Tibial nerve (tissue), 4 donors: Measurements from ENCODE around the gene TH. TPM values are rescaled to one million over a fixed set of nuclear protein-coding genes. Genes with fewer than 3 reads are reported as not detected.

ENCODE experiments used
- DNase-seq, 2 donors: peaks; one replicate each; pipeline ENCODE4 v3.0.0-alpha.2; 2019; ENCODE audit warnings: low spot score in 2 of 2
- H3K27ac ChIP-seq, 4 donors: fragments of 200-600 bp; sonication (generic) in 3 of 4; one replicate each; pipeline ENCODE4 v1.5.1; 2017 to 2019; ENCODE audit warnings: mild to moderate bottlenecking in 1 of 4
- H3K27me3 ChIP-seq, 2 donors: fragments of 200-600 bp; sonication (generic) in 1 of 2; one replicate each; pipeline versions ENCODE4 v1.5.1 to v1.6.0; 2017 to 2019
- H3K36me3 ChIP-seq, 3 donors: fragments of 200-600 bp; sonication (generic); one replicate each; pipeline ENCODE4 v1.5.1; 2018 to 2019
- H3K4me1 ChIP-seq, 4 donors: fragments of 200-600 bp; sonication (generic) in 3 of 4; one replicate each; pipeline ENCODE4 v1.5.1; 2017 to 2019
- H3K4me3 ChIP-seq, 4 donors: fragments of 200-600 bp; sonication (generic) in 3 of 4; one replicate each; pipeline ENCODE4 v1.5.1; 2017 to 2019; ENCODE audit warnings: mild to moderate bottlenecking in 1 of 4, moderate library complexity in 1 of 4
- H3K9me3 ChIP-seq, 4 donors: fragments of 200-600 bp; sonication (generic) in 3 of 4; one replicate each; pipeline ENCODE4 v1.5.1; 2017 to 2019
- EP300 ChIP-seq, 2 donors: sonication (generic); formaldehyde crosslinking; IDR thresholded peaks; one replicate each; pipeline ENCODE4 v1.6.1; 2017; ENCODE audit warnings: antibody characterized with exemption in 2 of 2, mild to moderate bottlenecking in 1 of 2
- POLR2A ChIP-seq, 2 donors: fragments of 450-650 bp; IDR thresholded peaks; one replicate each; pipeline ENCODE4 v1.6.1; 2017; ENCODE audit warnings: antibody characterized with exemption in 2 of 2, mild to moderate bottlenecking in 2 of 2, moderate library complexity in 2 of 2
- WGBS, 2 donors: methylation state at CpG; one replicate each; pipeline ENCODE4 v1.1.5; 2018; 5-methylcytosine and 5-hydroxymethylcytosine counted together
- total RNA-seq, 4 donors: library from RNA; depleted of rRNA; stranded (reverse); fragments of >200 nt; gene quantifications; one replicate each; pipeline ENCODE4 v1.1.0, GENCODE V29; 2016
- TF ChIP-seq, protein P1 (sequence below), 5 experiments: fragments of 200-600 bp in 3 of 5; fragments of 450-650 bp in 2 of 5; sonication (generic) in 3 of 5; IDR thresholded peaks; one replicate each; pipeline ENCODE4 v1.5.1; 2016 to 2019; ENCODE audit warnings: antibody characterized with exemption in 5 of 5, mild to moderate bottlenecking in 3 of 5, moderate library complexity in 2 of 5

The TH gene
- total RNA-seq, 4 donors from 2014 or later, result 1.3 TPM; not detected in 3

- no peak for TF ChIP-seq POLR2A (IDR thresholded peaks at IDR 0.05)
- TF ChIP-seq EP300 (IDR thresholded peaks at IDR 0.05), result no peak
- TF ChIP-seq, protein P1, sequence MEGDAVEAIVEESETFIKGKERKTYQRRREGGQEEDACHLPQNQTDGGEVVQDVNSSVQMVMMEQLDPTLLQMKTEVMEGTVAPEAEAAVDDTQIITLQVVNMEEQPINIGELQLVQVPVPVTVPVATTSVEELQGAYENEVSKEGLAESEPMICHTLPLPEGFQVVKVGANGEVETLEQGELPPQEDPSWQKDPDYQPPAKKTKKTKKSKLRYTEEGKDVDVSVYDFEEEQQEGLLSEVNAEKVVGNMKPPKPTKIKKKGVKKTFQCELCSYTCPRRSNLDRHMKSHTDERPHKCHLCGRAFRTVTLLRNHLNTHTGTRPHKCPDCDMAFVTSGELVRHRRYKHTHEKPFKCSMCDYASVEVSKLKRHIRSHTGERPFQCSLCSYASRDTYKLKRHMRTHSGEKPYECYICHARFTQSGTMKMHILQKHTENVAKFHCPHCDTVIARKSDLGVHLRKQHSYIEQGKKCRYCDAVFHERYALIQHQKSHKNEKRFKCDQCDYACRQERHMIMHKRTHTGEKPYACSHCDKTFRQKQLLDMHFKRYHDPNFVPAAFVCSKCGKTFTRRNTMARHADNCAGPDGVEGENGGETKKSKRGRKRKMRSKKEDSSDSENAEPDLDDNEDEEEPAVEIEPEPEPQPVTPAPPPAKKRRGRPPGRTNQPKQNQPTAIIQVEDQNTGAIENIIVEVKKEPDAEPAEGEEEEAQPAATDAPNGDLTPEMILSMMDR (IDR thresholded peaks at IDR 0.05), result peak; percentile 33 to 86 (median 55)
- WGBS, 2 donors, result 36 to 55% methylated on average over 12 to 18 of the region's 19 CpGs
- H3K36me3 ChIP-seq, result no peaks in the 10 kb centered on the region
- H3K4me3 ChIP-seq, result no peak overlapping the region
- H3K4me1 ChIP-seq, result peaks cover 0 to 6% (median 4%) of the 10 kb centered on the region in 4 donors
- no peaks in the 10 kb centered on the region for H3K9me3 ChIP-seq
- H3K27me3 ChIP-seq, result peaks cover 0 to 10% of the 10 kb centered on the region in 2 donors
- DNase-seq, result peak; percentile 42 to 70
- H3K27ac ChIP-seq, result no peak overlapping the region
These were observed 15.0 kb downstream of the TH start for GRCh38 chr11:2156416-2157182.

DNA sequence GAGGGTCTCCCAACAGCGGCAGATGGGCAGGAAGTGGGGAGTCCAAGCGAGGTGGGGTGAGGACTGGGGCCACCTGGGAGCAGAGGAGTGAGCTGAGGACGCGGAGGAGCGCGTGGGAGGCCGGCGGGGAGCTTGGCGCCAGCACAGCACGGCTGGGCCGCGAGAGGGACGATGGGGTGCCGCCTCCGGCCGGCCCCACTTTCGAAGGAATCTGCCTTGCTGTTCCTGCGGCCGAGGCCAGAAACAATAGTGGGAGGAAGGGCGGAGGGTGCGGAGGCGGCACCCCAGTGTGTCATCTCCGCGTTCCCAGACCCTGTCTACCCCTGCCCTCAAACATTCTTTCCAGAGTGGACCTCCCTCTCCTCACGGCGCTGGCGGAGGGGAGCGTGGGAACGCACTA is 16.1 kb downstream of the TH start:
- no peaks in the 10 kb centered on the region for H3K36me3 ChIP-seq
- 63 to 70% methylated on average over 26 to 29 of the region's 29 CpGs for WGBS, 2 donors
- peaks cover 0 to 10% (median 5%) of the 10 kb centered on the region in 4 donors for H3K4me1 ChIP-seq
- DNase-seq, result no peak
- peaks cover 0 to 18% of the 10 kb centered on the region in 2 donors for H3K27me3 ChIP-seq
- H3K9me3 ChIP-seq, result no peaks in the 10 kb centered on the region
- TF ChIP-seq POLR2A (IDR thresholded peaks at IDR 0.05) (no peak), EP300 (IDR thresholded peaks at IDR 0.05) (no peak)
- TF ChIP-seq, protein P1 (IDR thresholded peaks at IDR 0.05), result no peak
- no peak overlapping the region for H3K4me3 ChIP-seq
- no peak overlapping the region for H3K27ac ChIP-seq

DNA sequence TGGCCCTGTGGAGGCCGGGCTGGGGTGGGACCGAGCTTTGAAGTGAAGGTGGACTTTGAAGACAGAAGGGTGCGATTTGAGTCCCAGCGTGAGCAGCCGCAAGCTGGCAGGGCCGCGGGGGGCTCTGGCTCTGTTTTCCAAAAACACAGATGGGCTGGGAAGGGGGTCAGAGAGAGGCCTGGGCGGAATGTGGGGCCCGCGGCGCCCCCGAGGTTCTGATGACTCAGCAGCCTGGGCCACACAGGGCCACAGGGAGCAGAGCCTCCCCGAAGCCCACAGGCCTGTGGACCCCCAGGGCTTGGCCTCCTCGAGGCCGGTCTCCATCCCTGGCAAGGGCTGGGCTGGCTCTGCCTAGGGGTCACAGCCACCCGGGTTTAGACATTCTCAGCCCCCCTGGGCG is 16.7 kb downstream of the TH start:
- TF ChIP-seq POLR2A (IDR thresholded peaks at IDR 0.05) (no peak), EP300 (IDR thresholded peaks at IDR 0.05) (no peak)
- TF ChIP-seq, protein P1 (IDR thresholded peaks at IDR 0.05), result no peak
- Histone ChIP-seq H3K4me1 (peaks cover 0 to 10% (median 5%) of the 10 kb centered on the region in 4 donors), H3K27me3 (peaks cover 0 to 22% of the 10 kb centered on the region in 2 donors), H3K9me3 (no peaks in the 10 kb centered on the region), H3K27ac (no peak overlapping the region), H3K36me3 (no peaks in the 10 kb centered on the region), H3K4me3 (no peak overlapping the region)
- DNase-seq, result no peak
- WGBS, 2 donors, result 84 to 85% methylated on average over 6 to 16 of the region's 17 CpGs

GRCh38 chr11:2154195-2154585 is 17.4 kb downstream of the TH start:
- 81 to 88% methylated on average over 4 to 7 of the region's 7 CpGs for WGBS, 2 donors
- H3K9me3 ChIP-seq, result no peaks in the 10 kb centered on the region
- H3K36me3 ChIP-seq, result no peaks in the 10 kb centered on the region
- H3K4me3 ChIP-seq, result no peak overlapping the region
- peaks cover 0 to 10% (median 5%) of the 10 kb centered on the region in 4 donors for H3K4me1 ChIP-seq
- no peak for DNase-seq
- TF ChIP-seq EP300 (IDR thresholded peaks at IDR 0.05) (no peak), POLR2A (IDR thresholded peaks at IDR 0.05) (no peak)
- TF ChIP-seq, protein P1 (IDR thresholded peaks at IDR 0.05), result no peak
- H3K27me3 ChIP-seq, result peaks cover 0 to 29% of the 10 kb centered on the region in 2 donors
- H3K27ac ChIP-seq, result no peak overlapping the region

GRCh38 chr11:2153581-2154194 is 17.9 kb downstream of the TH start:
- Histone ChIP-seq H3K36me3 (no peaks in the 10 kb centered on the region), H3K4me3 (no peak overlapping the region), H3K27me3 (peaks cover 1 to 34% of the 10 kb centered on the region in 2 donors), H3K27ac (no peak overlapping the region), H3K4me1 (peaks cover 0 to 10% (median 5%) of the 10 kb centered on the region in 4 donors), H3K9me3 (no peaks in the 10 kb centered on the region)
- DNase-seq, result no peak
- TF ChIP-seq POLR2A (IDR thresholded peaks at IDR 0.05), result no peak
- TF ChIP-seq, protein P1 (IDR thresholded peaks at IDR 0.05), result no peak
- 62 to 72% methylated on average over 13 to 14 of the region's 14 CpGs for WGBS, 2 donors
